Esophagus muscularis mucosa (tissue), 4 donors: ENCODE data around the gene ESRRG.

ENCODE experiments used
- EP300 ChIP-seq: sonication (generic); formaldehyde crosslinking; IDR thresholded peaks from one replicate; pipeline ENCODE4 v1.6.1; 2017; ENCODE audit warnings: antibody characterized with exemption
- POLR2A ChIP-seq: fragments of 450-650 bp; IDR thresholded peaks from one replicate; pipeline ENCODE4 v1.6.1; 2017; ENCODE audit warnings: antibody characterized with exemption, moderate library complexity, mild to moderate bottlenecking, low read depth
- TF ChIP-seq, protein P1 (sequence below), 3 experiments: fragments of 200-600 bp in 2 of 3; fragments of 450-650 bp in 1 of 3; sonication (generic) in 2 of 3; IDR thresholded peaks; one replicate each; pipeline ENCODE4 v1.5.1; 2017 to 2019; ENCODE audit warnings: antibody characterized with exemption in 3 of 3, mild to moderate bottlenecking in 2 of 3, moderate library complexity in 1 of 3

DNA sequence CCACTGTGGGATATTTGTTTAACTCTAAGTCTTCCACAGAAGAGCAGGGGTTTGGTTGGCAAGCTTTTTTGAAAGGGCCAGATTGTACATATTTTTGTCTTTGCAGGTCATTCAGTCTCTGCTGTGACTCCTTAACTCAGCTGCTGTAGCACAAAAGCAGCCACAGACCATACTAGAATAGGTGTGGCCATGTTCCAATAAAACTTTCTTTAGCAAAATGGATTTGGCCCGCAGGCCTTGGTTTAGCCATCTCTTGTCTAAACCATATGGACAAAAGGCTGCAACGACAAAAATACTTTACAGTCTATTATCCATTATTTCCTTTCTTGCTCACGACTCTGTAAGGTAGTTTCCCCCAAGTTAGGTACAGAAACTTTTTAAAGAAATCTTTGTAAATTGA, 60.5 kb downstream of the ESRRG start:
- TF ChIP-seq POLR2A (no peak), EP300 (no peak)
- TF ChIP-seq, protein P1, sequence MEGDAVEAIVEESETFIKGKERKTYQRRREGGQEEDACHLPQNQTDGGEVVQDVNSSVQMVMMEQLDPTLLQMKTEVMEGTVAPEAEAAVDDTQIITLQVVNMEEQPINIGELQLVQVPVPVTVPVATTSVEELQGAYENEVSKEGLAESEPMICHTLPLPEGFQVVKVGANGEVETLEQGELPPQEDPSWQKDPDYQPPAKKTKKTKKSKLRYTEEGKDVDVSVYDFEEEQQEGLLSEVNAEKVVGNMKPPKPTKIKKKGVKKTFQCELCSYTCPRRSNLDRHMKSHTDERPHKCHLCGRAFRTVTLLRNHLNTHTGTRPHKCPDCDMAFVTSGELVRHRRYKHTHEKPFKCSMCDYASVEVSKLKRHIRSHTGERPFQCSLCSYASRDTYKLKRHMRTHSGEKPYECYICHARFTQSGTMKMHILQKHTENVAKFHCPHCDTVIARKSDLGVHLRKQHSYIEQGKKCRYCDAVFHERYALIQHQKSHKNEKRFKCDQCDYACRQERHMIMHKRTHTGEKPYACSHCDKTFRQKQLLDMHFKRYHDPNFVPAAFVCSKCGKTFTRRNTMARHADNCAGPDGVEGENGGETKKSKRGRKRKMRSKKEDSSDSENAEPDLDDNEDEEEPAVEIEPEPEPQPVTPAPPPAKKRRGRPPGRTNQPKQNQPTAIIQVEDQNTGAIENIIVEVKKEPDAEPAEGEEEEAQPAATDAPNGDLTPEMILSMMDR (IDR thresholded peaks at IDR 0.05), result no peak
